ENCODE results near the gene SLC35F6. TPM values are rescaled to one million over a fixed set of nuclear protein-coding genes. Genes with fewer than 3 reads are reported as not detected.

The SLC35F6 gene
- total RNA-seq, 1 donor from 2014 or later, result 14.2 TPM

DNA sequence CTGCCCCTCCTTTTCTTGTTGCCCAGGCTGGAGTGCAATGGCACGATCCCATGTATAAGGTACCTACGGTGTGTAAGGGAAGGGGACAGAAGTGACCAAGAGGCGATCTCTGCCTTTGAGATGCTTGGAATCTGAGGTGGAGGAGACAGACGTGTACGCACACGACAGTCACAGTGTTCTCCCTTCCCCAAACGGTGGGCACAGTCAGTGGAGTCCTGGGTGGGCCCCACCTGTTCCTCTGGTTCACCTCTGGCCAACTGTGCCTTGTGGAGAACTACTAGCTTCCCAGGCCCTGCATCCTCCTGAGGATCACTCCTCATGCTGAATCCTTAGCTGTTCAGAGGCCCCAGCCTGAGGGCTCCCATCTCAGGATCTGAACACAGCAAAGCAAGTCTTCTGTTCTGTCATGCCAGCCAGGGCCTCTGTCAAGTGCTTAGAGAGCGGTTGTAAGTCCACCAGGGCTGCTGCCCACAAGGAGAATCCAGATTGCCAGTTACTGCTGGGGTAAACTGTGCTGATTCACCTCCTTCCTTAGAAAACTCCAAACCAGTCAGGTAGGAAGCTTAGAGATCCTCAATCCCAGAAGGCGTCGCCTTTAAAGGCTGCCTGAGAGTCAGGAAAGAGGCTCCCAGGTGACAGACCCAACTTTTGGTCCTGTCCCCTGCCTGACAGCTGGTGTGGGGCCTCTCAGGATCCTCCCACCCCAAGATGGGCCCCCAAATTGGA is 1.6 kb downstream of the SLC35F6 start:
- Mint-ChIP-seq H3K27me3 (no peaks in the 10 kb centered on the region), H3K27ac (no peak overlapping the region), H3K9me3 (no peaks in the 10 kb centered on the region), H3K36me3 (ENCODE audit: low read depth) (peaks cover 8% of the 10 kb centered on the region), H3K4me3 (peak overlapping the region; percentile 93), H3K4me1 (peaks cover 23% of the 10 kb centered on the region)
- DNase-seq (no peak), ATAC-seq (ENCODE audit: low read depth) (no peak)
- CTCF ChIA-PET, result interaction anchor here (1.3 kb wide), 1 partner anchor 20 kb away, joined by 3 read pairs; no protein-coding TSS in a partner anchor
- intact Hi-C loops (cut with micrococcal nuclease), result no loop called here
- TF ChIP-seq, protein P1, sequence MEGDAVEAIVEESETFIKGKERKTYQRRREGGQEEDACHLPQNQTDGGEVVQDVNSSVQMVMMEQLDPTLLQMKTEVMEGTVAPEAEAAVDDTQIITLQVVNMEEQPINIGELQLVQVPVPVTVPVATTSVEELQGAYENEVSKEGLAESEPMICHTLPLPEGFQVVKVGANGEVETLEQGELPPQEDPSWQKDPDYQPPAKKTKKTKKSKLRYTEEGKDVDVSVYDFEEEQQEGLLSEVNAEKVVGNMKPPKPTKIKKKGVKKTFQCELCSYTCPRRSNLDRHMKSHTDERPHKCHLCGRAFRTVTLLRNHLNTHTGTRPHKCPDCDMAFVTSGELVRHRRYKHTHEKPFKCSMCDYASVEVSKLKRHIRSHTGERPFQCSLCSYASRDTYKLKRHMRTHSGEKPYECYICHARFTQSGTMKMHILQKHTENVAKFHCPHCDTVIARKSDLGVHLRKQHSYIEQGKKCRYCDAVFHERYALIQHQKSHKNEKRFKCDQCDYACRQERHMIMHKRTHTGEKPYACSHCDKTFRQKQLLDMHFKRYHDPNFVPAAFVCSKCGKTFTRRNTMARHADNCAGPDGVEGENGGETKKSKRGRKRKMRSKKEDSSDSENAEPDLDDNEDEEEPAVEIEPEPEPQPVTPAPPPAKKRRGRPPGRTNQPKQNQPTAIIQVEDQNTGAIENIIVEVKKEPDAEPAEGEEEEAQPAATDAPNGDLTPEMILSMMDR (IDR thresholded peaks at IDR 0.05), result no peak
- POLR2A ChIA-PET, result interaction anchor here (0.6 kb wide), 1 partner anchor 17 kb away, joined by 4 read pairs; no protein-coding TSS in a partner anchor

- H3K27me3 Mint-ChIP-seq, result no peaks in the 10 kb centered on the region
- ATAC-seq (ENCODE audit: low read depth) (no peak), DNase-seq (no peak)
- H3K9me3 Mint-ChIP-seq, result no peaks in the 10 kb centered on the region
- CTCF ChIA-PET, result no interaction called here
- intact Hi-C loops (cut with micrococcal nuclease), result no loop called here
- H3K4me1 Mint-ChIP-seq, result peaks cover 30% of the 10 kb centered on the region
- POLR2A ChIA-PET, result no interaction called here
- H3K4me3 Mint-ChIP-seq, result no peak overlapping the region
- TF ChIP-seq, protein P1 (IDR thresholded peaks at IDR 0.05), result no peak
- no peak overlapping the region for H3K27ac Mint-ChIP-seq
- H3K36me3 Mint-ChIP-seq (ENCODE audit: low read depth), result peaks cover 11% of the 10 kb centered on the region
Measured at GRCh38 chr2:26767129-26767528, 3.0 kb downstream of the SLC35F6 start.

- DNase-seq (no peak), ATAC-seq (ENCODE audit: low read depth) (no peak)
- ChIA-PET POLR2A (no interaction called here), CTCF (no interaction called here)
- Mint-ChIP-seq H3K4me3 (no peak overlapping the region), H3K36me3 (ENCODE audit: low read depth) (peaks cover 16% of the 10 kb centered on the region), H3K9me3 (no peaks in the 10 kb centered on the region), H3K27me3 (no peaks in the 10 kb centered on the region), H3K27ac (no peak overlapping the region), H3K4me1 (peaks cover 32% of the 10 kb centered on the region)
- intact Hi-C loops (cut with micrococcal nuclease), result no loop called here
- TF ChIP-seq, protein P1 (IDR thresholded peaks at IDR 0.05), result no peak
Measured at GRCh38 chr2:26767894-26768487, 3.9 kb downstream of the SLC35F6 start.

- TF ChIP-seq, protein P1 (IDR thresholded peaks at IDR 0.05), result no peak
- Mint-ChIP-seq H3K27ac (no peak overlapping the region), H3K36me3 (ENCODE audit: low read depth) (peaks cover 16% of the 10 kb centered on the region), H3K9me3 (no peaks in the 10 kb centered on the region), H3K4me3 (no peak overlapping the region), H3K27me3 (no peaks in the 10 kb centered on the region), H3K4me1 (peaks cover 26% of the 10 kb centered on the region)
- intact Hi-C loops (cut with micrococcal nuclease), result no loop called here
- ATAC-seq (ENCODE audit: low read depth) (no peak), DNase-seq (no peak)
- ChIA-PET CTCF (no interaction called here), POLR2A (no interaction called here)
Measured at GRCh38 chr2:26768759-26769088, 4.6 kb downstream of the SLC35F6 start.

- Mint-ChIP-seq H3K27ac (no peak overlapping the region), H3K27me3 (no peaks in the 10 kb centered on the region), H3K36me3 (ENCODE audit: low read depth) (peaks cover 21% of the 10 kb centered on the region), H3K9me3 (no peaks in the 10 kb centered on the region), H3K4me3 (no peak overlapping the region), H3K4me1 (peaks cover 24% of the 10 kb centered on the region)
- TF ChIP-seq, protein P1 (IDR thresholded peaks at IDR 0.05), result no peak
- ChIA-PET CTCF (no interaction called here), POLR2A (no interaction called here)
- intact Hi-C loops (cut with micrococcal nuclease), result no loop called here
- DNase-seq (no peak), ATAC-seq (ENCODE audit: low read depth) (no peak)
Measured at GRCh38 chr2:26769089-26769761, 5.1 kb downstream of the SLC35F6 start.
